ENCODE data around the gene ALPP.
"Not testable (repeated sequence)": the region's sequence is repeated elsewhere in the genome, so short reads cannot be mapped to it uniquely, and the experiment has no call there.

GRCh38 chr2:232338094-232338758, 40.3 kb upstream of the ALPP start:
- TF ChIP-seq, protein P1, sequence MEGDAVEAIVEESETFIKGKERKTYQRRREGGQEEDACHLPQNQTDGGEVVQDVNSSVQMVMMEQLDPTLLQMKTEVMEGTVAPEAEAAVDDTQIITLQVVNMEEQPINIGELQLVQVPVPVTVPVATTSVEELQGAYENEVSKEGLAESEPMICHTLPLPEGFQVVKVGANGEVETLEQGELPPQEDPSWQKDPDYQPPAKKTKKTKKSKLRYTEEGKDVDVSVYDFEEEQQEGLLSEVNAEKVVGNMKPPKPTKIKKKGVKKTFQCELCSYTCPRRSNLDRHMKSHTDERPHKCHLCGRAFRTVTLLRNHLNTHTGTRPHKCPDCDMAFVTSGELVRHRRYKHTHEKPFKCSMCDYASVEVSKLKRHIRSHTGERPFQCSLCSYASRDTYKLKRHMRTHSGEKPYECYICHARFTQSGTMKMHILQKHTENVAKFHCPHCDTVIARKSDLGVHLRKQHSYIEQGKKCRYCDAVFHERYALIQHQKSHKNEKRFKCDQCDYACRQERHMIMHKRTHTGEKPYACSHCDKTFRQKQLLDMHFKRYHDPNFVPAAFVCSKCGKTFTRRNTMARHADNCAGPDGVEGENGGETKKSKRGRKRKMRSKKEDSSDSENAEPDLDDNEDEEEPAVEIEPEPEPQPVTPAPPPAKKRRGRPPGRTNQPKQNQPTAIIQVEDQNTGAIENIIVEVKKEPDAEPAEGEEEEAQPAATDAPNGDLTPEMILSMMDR (IDR thresholded peaks at IDR 0.05): not testable (repeated sequence)
- not testable (repeated sequence) for TF ChIP-seq POLR2A (IDR thresholded peaks at IDR 0.05)

All from Peyer's patch (tissue), 4 donors.